ENCODE results near the gene HLA-G. TPM values are rescaled to one million over a fixed set of nuclear protein-coding genes. Genes with fewer than 3 reads are reported as not detected.

Gene HLA-G
- total and polyA plus RNA-seq, 2 of the 4 experiments (the other 2 are of a cell fraction), result not detected

GRCh38 chr6:29875257-29875656 is 47.6 kb downstream of the HLA-G start:
- Histone ChIP-seq H3K9ac (ENCODE audit: low read depth, low read length) (no peak overlapping the region), H3K9me1 (ENCODE audit: insufficient read depth, low read length) (no peaks in the 10 kb centered on the region), H3K9me3 (ENCODE audit: control insufficient read depth, insufficient read depth, low read length) (no peaks in the 10 kb centered on the region), H3K4ac (ENCODE audit: low read depth, low read length) (no peak overlapping the region), H2BK120ac (ENCODE audit: low read depth, low read length) (no peak overlapping the region), H3K14ac (replicated peaks; ENCODE audit: low read depth, low read length) (no peak overlapping the region), H2BK20ac (ENCODE audit: low read depth, low read length) (no peak overlapping the region), H3K36me3 (ENCODE audit: control insufficient read depth, insufficient read depth, low read length) (no peaks in the 10 kb centered on the region), H3K27ac (ENCODE audit: insufficient read depth, low read length) (no peak overlapping the region), H3K4me2 (ENCODE audit: low read depth, low read length) (no peak overlapping the region), H4K91ac (ENCODE audit: insufficient read depth, low read depth, low read length) (no peak overlapping the region), H4K8ac (ENCODE audit: low read depth in 2 of 2, low read length in 2 of 2) (no peak overlapping the region), H4K5ac (ENCODE audit: low read depth, low read length) (no peak overlapping the region), H2AK9ac (replicated peaks; ENCODE audit: low read depth, low read length, poor library complexity) (no peak overlapping the region), H3K4me3 (ENCODE audit: insufficient read depth, low read depth, low read length) (no peak overlapping the region), H3K23ac (ENCODE audit: low read depth, low read length) (no peak overlapping the region), H3K18ac (ENCODE audit: low read depth, low read length) (no peak overlapping the region), H2AK5ac (ENCODE audit: low read depth, low read length) (no peak overlapping the region), H3K4me1 (ENCODE audit: control insufficient read depth, insufficient read depth, low read length) (no peaks in the 10 kb centered on the region), H4K20me1 (ENCODE audit: insufficient read depth, low read length) (no peaks in the 10 kb centered on the region), H2BK15ac (ENCODE audit: low read depth, low read length) (no peak overlapping the region), H2AFZ (replicated peaks; ENCODE audit: low read length, poor library complexity) (no peak overlapping the region), H3K27me3 (ENCODE audit: control insufficient read depth, insufficient read depth, low read length) (no peaks in the 10 kb centered on the region), H3K79me1 (ENCODE audit: low read depth in 1 of 2, low read length in 2 of 2) (no peaks in the 10 kb centered on the region), H2BK5ac (ENCODE audit: low read depth, low read length, poor library complexity, severe bottlenecking) (no peak overlapping the region), H3K56ac (ENCODE audit: extremely low read depth, insufficient read depth, low read length) (no peak overlapping the region)
- dilution Hi-C loops (cut with HindIII; ENCODE audit: low sequenced_read_pairs, unreplicated experiment), result no loop called here
- TF ChIP-seq, protein P1, sequence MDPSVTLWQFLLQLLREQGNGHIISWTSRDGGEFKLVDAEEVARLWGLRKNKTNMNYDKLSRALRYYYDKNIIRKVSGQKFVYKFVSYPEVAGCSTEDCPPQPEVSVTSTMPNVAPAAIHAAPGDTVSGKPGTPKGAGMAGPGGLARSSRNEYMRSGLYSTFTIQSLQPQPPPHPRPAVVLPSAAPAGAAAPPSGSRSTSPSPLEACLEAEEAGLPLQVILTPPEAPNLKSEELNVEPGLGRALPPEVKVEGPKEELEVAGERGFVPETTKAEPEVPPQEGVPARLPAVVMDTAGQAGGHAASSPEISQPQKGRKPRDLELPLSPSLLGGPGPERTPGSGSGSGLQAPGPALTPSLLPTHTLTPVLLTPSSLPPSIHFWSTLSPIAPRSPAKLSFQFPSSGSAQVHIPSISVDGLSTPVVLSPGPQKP (IDR thresholded peaks at IDR 0.05; ENCODE audit: borderline replicate concordance, low read depth, low read length), result no peak
- TF ChIP-seq MAFK (IDR thresholded peaks at IDR 0.05; ENCODE audit: low read depth, low read length) (no peak), SMC3 (IDR thresholded peaks at IDR 0.05; ENCODE audit: low read depth, low read length) (no peak), BHLHE40 (IDR thresholded peaks at IDR 0.05; ENCODE audit: low read depth, low read length) (no peak), POLR2A (IDR thresholded peaks at IDR 0.05; ENCODE audit: low read depth, low read length) (no peak), RAD21 (IDR thresholded peaks at IDR 0.05; ENCODE audit: low read length) (no peak), RCOR1 (IDR thresholded peaks at IDR 0.05; ENCODE audit: insufficient replicate concordance, low read length) (no peak), FOS (IDR thresholded peaks at IDR 0.05; ENCODE audit: low read depth, low read length) (no peak), CHD1 (IDR thresholded peaks at IDR 0.05; ENCODE audit: low read depth, low read length) (no peak), MXI1 (IDR thresholded peaks at IDR 0.05; ENCODE audit: borderline replicate concordance, low read depth, low read length) (no peak), MAZ (IDR thresholded peaks at IDR 0.05; ENCODE audit: borderline replicate concordance, low read depth, low read length) (no peak), RFX5 (IDR thresholded peaks at IDR 0.05; ENCODE audit: low read depth, low read length) (no peak), NFE2L2 (IDR thresholded peaks at IDR 0.05; ENCODE audit: low read depth, low read length) (no peak), CEBPB (IDR thresholded peaks at IDR 0.05; ENCODE audit: low read depth, low read length) (no peak)
- TF ChIP-seq, protein P2, sequence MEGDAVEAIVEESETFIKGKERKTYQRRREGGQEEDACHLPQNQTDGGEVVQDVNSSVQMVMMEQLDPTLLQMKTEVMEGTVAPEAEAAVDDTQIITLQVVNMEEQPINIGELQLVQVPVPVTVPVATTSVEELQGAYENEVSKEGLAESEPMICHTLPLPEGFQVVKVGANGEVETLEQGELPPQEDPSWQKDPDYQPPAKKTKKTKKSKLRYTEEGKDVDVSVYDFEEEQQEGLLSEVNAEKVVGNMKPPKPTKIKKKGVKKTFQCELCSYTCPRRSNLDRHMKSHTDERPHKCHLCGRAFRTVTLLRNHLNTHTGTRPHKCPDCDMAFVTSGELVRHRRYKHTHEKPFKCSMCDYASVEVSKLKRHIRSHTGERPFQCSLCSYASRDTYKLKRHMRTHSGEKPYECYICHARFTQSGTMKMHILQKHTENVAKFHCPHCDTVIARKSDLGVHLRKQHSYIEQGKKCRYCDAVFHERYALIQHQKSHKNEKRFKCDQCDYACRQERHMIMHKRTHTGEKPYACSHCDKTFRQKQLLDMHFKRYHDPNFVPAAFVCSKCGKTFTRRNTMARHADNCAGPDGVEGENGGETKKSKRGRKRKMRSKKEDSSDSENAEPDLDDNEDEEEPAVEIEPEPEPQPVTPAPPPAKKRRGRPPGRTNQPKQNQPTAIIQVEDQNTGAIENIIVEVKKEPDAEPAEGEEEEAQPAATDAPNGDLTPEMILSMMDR (conservative IDR thresholded peaks at IDR 0.05; ENCODE audit: low read depth, low read length), result no peak
- TF ChIP-seq, protein P3, sequence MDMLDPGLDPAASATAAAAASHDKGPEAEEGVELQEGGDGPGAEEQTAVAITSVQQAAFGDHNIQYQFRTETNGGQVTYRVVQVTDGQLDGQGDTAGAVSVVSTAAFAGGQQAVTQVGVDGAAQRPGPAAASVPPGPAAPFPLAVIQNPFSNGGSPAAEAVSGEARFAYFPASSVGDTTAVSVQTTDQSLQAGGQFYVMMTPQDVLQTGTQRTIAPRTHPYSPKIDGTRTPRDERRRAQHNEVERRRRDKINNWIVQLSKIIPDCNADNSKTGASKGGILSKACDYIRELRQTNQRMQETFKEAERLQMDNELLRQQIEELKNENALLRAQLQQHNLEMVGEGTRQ (IDR thresholded peaks at IDR 0.05; ENCODE audit: low read depth, low read length), result no peak
- WGBS, 2 experiments (ENCODE audit: extremely low coverage in 2 of 2, insufficient read length in 1 of 2), result no CpG with 5 or more reads among the region's 1 CpG
- intact Hi-C loops (cut with micrococcal nuclease), result no loop called here
- DNase-seq (no peak), ATAC-seq (ENCODE audit: low read depth) (no peak)
- CTCF ChIA-PET, result no interaction called here
- in situ Hi-C loops (cut with MboI; ENCODE audit: low sequenced_read_pairs), result no loop called here
- BruUV-seq (replicated peaks), result no TSS peak
- POLR2A ChIA-PET (ENCODE audit: unreplicated experiment), result no interaction called here

Data from IMR-90 (cell line).